Chondrocyte (in vitro differentiated cells): Measurements from ENCODE around the gene PSMD14. TPM values are rescaled to one million over a fixed set of nuclear protein-coding genes. Genes with fewer than 3 reads are reported as not detected.
"Not testable (repeated sequence)": the region's sequence is repeated elsewhere in the genome, so short reads cannot be mapped to it uniquely, and the experiment has no call there.

Experiments
- DNase-seq: peaks from one replicate; pipeline ENCODE4 v3.0.0; 2021; ENCODE audit warnings: mixed read lengths, low spot score
- H3K27ac Mint-ChIP-seq: one replicate; pipeline ENCODE4 v1.8.0; 2021; ENCODE audit warnings: mild to moderate bottlenecking, moderate library complexity, mixed read lengths; ENCODE audit not compliant: unreplicated experiment
- H3K27me3 Mint-ChIP-seq: 2 replicates; pipeline ENCODE4 v1.8.0; 2021; ENCODE audit warnings: low read depth, mixed read lengths
- H3K36me3 Mint-ChIP-seq: 2 replicates; pipeline ENCODE4 v1.8.0; 2021; ENCODE audit warnings: low read depth, mixed read lengths
- H3K4me1 Mint-ChIP-seq: 2 replicates; pipeline ENCODE4 v1.8.0; 2021; ENCODE audit warnings: low read depth, mild to moderate bottlenecking, mixed read lengths
- H3K4me3 Mint-ChIP-seq: one replicate; pipeline ENCODE4 v1.8.0; 2021; ENCODE audit warnings: mild to moderate bottlenecking, moderate library complexity, mixed read lengths; ENCODE audit not compliant: unreplicated experiment
- H3K9me3 Mint-ChIP-seq: 2 replicates; pipeline ENCODE4 v1.8.0; 2021; ENCODE audit warnings: low read depth, mixed read lengths
- total RNA-seq: library from RNA; stranded (reverse); gene quantifications from 3 replicates; pipeline ENCODE4 v1.2.1, GENCODE V29; 2021
- TF ChIP-seq, protein P1 (sequence below): fragments of 200-600 bp; sonication (generic); IDR thresholded peaks from 2 replicates; pipeline ENCODE4 v1.5.0; 2021; ENCODE audit warnings: antibody characterized with exemption, mild to moderate bottlenecking, moderate library complexity

Gene PSMD14
- total RNA-seq, 1 donor from 2014 or later: 48.5 TPM

DNA sequence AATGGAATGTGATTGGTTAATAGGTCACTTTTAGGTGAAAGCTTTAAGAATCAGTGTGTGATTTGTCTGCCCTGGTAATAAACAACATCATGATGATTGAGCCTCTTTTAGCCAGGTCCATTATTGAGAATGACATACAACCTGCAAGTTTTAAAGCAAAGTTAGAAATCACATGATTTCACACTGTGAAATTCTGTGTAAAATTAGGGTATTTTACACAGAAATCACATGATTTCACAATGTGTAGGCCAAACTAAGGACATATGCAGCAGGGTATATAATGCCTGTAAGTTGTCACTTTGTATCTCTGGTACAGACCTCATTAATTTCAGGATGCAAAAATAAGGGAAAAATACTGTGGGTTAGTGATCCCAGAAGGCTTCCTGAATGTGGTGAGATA lies 16.7 kb downstream of the PSMD14 start:
- Mint-ChIP-seq H3K27ac (no peak overlapping the region), H3K27me3 (no peaks in the 10 kb centered on the region), H3K9me3 (no peaks in the 10 kb centered on the region), H3K36me3 (peaks cover 16% of the 10 kb centered on the region), H3K4me3 (no peak overlapping the region), H3K4me1 (no peaks in the 10 kb centered on the region)
- DNase-seq: no peak
- TF ChIP-seq, protein P1, sequence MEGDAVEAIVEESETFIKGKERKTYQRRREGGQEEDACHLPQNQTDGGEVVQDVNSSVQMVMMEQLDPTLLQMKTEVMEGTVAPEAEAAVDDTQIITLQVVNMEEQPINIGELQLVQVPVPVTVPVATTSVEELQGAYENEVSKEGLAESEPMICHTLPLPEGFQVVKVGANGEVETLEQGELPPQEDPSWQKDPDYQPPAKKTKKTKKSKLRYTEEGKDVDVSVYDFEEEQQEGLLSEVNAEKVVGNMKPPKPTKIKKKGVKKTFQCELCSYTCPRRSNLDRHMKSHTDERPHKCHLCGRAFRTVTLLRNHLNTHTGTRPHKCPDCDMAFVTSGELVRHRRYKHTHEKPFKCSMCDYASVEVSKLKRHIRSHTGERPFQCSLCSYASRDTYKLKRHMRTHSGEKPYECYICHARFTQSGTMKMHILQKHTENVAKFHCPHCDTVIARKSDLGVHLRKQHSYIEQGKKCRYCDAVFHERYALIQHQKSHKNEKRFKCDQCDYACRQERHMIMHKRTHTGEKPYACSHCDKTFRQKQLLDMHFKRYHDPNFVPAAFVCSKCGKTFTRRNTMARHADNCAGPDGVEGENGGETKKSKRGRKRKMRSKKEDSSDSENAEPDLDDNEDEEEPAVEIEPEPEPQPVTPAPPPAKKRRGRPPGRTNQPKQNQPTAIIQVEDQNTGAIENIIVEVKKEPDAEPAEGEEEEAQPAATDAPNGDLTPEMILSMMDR: no peak

DNA sequence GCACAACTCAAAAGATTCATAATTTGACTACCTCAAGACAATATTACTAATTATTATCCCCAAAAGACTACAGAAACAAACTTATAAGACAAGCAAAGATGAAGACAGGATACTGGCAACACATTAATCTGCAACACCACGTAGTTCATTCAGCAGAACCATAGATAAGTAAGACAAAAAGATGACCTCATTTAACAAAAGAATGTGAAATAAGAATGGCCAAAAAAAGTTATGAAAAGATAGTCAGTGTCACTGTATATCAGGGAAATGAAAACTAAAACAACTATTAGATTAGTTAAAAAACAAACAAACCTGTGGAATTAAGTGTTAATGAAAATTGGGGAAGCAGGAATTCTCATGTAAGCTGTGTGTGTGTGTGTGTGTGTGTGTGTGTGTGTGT lies 19.4 kb downstream of the PSMD14 start:
- Mint-ChIP-seq H3K27me3 (no peaks in the 10 kb centered on the region), H3K36me3 (peaks cover 14% of the 10 kb centered on the region), H3K9me3 (no peaks in the 10 kb centered on the region), H3K4me1 (peaks cover 6% of the 10 kb centered on the region), H3K27ac (no peak overlapping the region), H3K4me3 (no peak overlapping the region)
- TF ChIP-seq, protein P1: no peak
- no peak for DNase-seq

DNA sequence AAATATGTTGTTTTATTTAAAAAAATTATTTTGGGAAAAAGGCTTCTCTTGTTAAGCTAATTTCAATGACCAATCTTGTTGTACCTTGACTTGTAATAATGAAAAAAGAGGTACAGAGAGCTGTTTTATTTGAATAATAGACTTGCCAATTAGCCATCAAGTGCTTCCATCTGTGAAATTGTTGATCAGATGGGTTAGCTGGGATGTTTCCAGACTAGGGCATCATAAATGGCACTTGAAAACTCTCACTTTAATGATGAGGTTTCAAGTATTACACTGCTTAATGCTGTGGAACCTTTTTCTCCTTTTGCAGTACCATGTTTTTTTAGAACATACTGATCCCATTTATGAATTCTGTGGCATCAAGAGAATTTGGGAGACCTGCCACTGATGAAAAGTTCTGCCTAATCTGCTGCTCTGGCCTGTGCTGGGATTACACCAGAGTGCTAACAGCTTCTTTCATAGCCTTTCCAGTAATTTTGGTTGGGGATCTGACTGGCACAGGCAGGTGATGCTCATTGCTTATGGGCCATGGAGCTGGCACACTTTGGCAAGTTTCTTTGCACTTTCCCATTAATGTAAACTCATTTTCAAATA lies 24.2 kb downstream of the PSMD14 start:
- no peak overlapping the region for H3K4me3 Mint-ChIP-seq
- H3K4me1 Mint-ChIP-seq: peaks cover 6% of the 10 kb centered on the region

DNA sequence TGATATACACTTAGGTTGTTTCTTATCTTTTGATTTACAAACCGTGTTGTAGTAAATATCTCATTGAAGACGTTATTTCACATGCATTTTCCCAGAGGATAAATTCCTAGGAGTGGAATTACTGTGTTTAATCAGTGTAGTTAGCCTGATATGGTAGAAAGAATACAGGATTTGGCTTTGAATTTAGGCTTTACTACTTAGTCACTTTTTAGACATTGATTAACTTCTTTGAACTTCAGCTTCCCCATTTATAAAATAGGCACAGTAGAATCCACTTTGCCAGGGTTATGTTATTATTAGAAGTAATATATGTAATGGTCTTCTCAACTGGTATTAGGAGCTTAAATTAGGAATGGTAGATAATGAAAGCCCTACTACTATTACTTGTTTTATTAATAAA lies 27.4 kb downstream of the PSMD14 start:
- Mint-ChIP-seq H3K4me3 (no peak overlapping the region), H3K27ac (no peak overlapping the region), H3K27me3 (no peaks in the 10 kb centered on the region), H3K9me3 (no peaks in the 10 kb centered on the region), H3K4me1 (peaks cover 6% of the 10 kb centered on the region), H3K36me3 (peaks cover 2% of the 10 kb centered on the region)
- no peak for DNase-seq
- TF ChIP-seq, protein P1: no peak

More for the DNA sequence above, 24.2 kb downstream of the PSMD14 start:
- TF ChIP-seq, protein P1: no peak
- H3K36me3 Mint-ChIP-seq: peaks cover 2% of the 10 kb centered on the region
- DNase-seq: no peak
- no peaks in the 10 kb centered on the region for H3K27me3 Mint-ChIP-seq
- no peaks in the 10 kb centered on the region for H3K9me3 Mint-ChIP-seq
- H3K27ac Mint-ChIP-seq: no peak overlapping the region

DNA sequence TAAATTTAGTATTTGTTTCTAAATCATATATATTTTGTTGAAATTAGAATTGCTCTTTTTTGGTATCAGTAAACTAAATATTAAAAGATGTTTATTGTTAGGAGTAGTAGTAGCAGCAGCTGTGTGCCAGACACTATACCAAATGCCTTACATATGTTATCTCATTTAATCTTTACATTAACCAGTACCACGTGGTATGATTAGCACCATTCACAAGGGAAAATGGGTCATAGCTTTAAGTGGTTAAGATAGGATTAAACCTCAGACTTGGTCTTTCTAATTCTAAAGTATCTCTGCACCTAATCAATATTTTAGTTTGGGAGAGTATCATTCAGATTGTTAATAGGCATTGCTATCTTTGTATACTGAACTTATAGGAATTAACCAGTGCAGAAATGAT lies 29.0 kb downstream of the PSMD14 start:
- Mint-ChIP-seq H3K27ac (no peak overlapping the region), H3K4me3 (no peak overlapping the region), H3K4me1 (no peaks in the 10 kb centered on the region), H3K27me3 (no peaks in the 10 kb centered on the region), H3K36me3 (peaks cover 2% of the 10 kb centered on the region), H3K9me3 (no peaks in the 10 kb centered on the region)
- DNase-seq: no peak
- TF ChIP-seq, protein P1: no peak

DNA sequence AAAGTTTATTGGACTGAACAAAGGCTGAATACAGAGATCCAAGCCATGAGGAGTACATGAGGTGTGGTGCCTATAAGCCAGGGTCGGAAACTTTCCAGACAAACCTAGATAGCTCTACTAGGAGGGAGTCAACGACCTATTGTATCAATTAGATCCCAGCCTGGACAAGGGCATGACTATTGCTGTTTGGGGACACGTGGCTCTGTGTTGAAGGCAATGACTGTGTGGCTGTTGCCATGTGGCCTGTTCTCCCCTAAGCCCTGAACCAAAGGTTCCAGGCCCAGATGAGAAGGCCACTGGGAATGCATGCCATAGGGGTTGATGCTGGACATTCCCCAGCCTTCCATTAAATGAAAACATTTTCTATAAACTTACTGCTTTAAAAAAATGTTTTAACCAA lies 31.3 kb downstream of the PSMD14 start:
- H3K9me3 Mint-ChIP-seq, DNase-seq, H3K27me3 Mint-ChIP-seq, H3K4me3 Mint-ChIP-seq, H3K27ac Mint-ChIP-seq, H3K4me1 Mint-ChIP-seq, H3K36me3 Mint-ChIP-seq: not testable (repeated sequence)

DNA sequence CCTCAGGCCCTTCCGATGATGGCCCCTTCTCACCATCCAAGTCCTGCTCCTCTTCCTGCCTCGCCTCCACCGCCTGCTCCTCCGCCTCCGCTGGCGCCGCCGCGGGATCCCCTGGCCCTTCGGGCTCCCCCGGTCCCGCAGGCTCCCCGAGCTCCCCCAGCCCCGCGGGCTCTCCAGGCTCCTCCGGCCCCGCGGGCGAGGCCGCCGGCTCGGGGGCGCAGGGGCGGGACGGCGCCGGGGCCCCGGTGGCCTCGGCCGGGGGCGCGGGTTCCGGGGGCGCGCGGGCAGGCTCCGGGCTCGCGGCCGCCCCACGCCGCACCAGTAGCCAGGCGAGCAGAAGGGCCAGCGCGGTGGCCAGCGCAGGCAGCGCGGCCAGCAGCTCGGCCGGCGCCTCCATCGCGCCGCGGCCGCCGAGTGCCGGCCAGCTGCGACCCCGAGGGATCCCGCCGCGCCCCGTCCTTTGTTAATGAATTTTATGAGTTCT lies 32.7 kb downstream of the PSMD14 start:
- not testable (repeated sequence) for H3K4me1 Mint-ChIP-seq, H3K27ac Mint-ChIP-seq, H3K4me3 Mint-ChIP-seq, H3K27me3 Mint-ChIP-seq, DNase-seq, H3K36me3 Mint-ChIP-seq, H3K9me3 Mint-ChIP-seq
